H1 (cell line): ENCODE measurements around the gene FBXO8. TPM values are rescaled to one million over a fixed set of nuclear protein-coding genes. Genes with fewer than 3 reads are reported as not detected.

Source experiments
- CTCF ChIA-PET: fragments of 300-600 bp; sonication (Branson Sonifier 250); formaldehyde crosslinking; loops from one replicate; lab custom pipeline; 2021; ENCODE audit not compliant: partially characterized antibody; lab: Charles Lee
- POLR2A ChIA-PET: fragments of 300-600 bp; sonication (Branson Sonifier 250); formaldehyde crosslinking; loops from one replicate; lab custom pipeline; 2021; ENCODE audit warnings: inconsistent platforms; ENCODE audit not compliant: partially characterized antibody; lab: Charles Lee
- DNase-seq, 2 experiments: peaks; one replicate each; pipeline versions ENCODE4 v3.0.0 to v3.0.0-alpha.2; 2010 to 2022; ENCODE audit warnings: low spot score in 2 of 2, low read depth in 1 of 2, mixed read lengths in 1 of 2
- FAIRE-seq: peaks from 2 replicates; lab custom pipeline; 2011; peaks lifted over from hg19 to GRCh38; lab: Jason Lieb, UNC
- H2AFZ ChIP-seq: 2 replicates; pipeline ENCODE4 v1.8.1; 2012; ENCODE audit warnings: low read length, inconsistent platforms
- H2AK5ac ChIP-seq: 2 replicates; pipeline ENCODE4 v1.6.1; 2013; ENCODE audit warnings: low read depth, low read length
- H2BK120ac ChIP-seq: replicated peaks from 2 replicates; pipeline ENCODE3; 2013; ENCODE audit warnings: low read depth, low read length, inconsistent platforms
- H2BK12ac ChIP-seq: 2 replicates; pipeline ENCODE4 v1.6.1; 2013; ENCODE audit warnings: low read depth, low read length
- H2BK15ac ChIP-seq: 2 replicates; pipeline ENCODE4 v1.6.1; 2013; ENCODE audit warnings: low read length
- H2BK20ac ChIP-seq: 2 replicates; pipeline ENCODE4 v1.6.1; 2013; ENCODE audit warnings: low read length
- H2BK5ac ChIP-seq: 2 replicates; pipeline ENCODE4 v1.6.1; 2013; ENCODE audit warnings: low read depth, low read length
- H3K14ac ChIP-seq: 2 replicates; pipeline ENCODE4 v1.6.1; 2013; ENCODE audit warnings: inconsistent platforms; ENCODE audit not compliant: insufficient read length
- H3K18ac ChIP-seq: 2 replicates; pipeline ENCODE4 v1.6.1; 2013; ENCODE audit warnings: low read length; ENCODE audit errors: extremely low read depth
- H3K23ac ChIP-seq: 2 replicates; pipeline ENCODE4 v1.6.1; 2013; ENCODE audit warnings: inconsistent platforms; ENCODE audit not compliant: insufficient read length
- H3K23me2 ChIP-seq: 2 replicates; pipeline ENCODE4 v1.6.1; 2013; ENCODE audit warnings: low read depth, low read length
- H3K27ac ChIP-seq: 2 replicates; pipeline ENCODE4 v1.6.1; 2011; ENCODE audit warnings: low read depth, low read length, inconsistent platforms
- H3K27me3 ChIP-seq, 4 experiments: replicated peaks in 1 of 4; 1 replicate in 1 of 4; 2 replicates in 3 of 4; pipeline versions ENCODE4 v1.6.1 to v1.8.1; 2011 to 2013; ENCODE audit warnings: low read length in 3 of 4, mild to moderate bottlenecking in 3 of 4, inconsistent platforms in 2 of 4, mixed read lengths in 2 of 4, moderate library complexity in 1 of 4; ENCODE audit not compliant: control insufficient read depth in 3 of 4, insufficient read depth in 3 of 4; ENCODE audit errors: extremely low read depth in 1 of 4
- H3K36me3 ChIP-seq, 4 experiments: 2 replicates each; pipeline versions ENCODE4 v1.6.1 to v1.8.1; 2011 to 2013; ENCODE audit warnings: mild to moderate bottlenecking in 4 of 4, low read length in 3 of 4, moderate library complexity in 2 of 4, control low read depth in 1 of 4, inconsistent platforms in 1 of 4; ENCODE audit not compliant: insufficient read depth in 4 of 4, control insufficient read depth in 2 of 4
- H3K4ac ChIP-seq: replicated peaks from 2 replicates; pipeline ENCODE3; 2013; ENCODE audit warnings: low read length, low read depth, mixed read lengths, inconsistent platforms; ENCODE audit not compliant: insufficient read length
- H3K4me1 ChIP-seq, 4 experiments: replicated peaks in 1 of 4; 1 replicate in 1 of 4; 2 replicates in 3 of 4; pipeline versions ENCODE4 v1.6.1 to v1.8.1; 2011 to 2013; ENCODE audit warnings: low read length in 3 of 4, inconsistent platforms in 2 of 4, mixed read lengths in 1 of 4; ENCODE audit not compliant: insufficient read depth in 4 of 4, control insufficient read depth in 3 of 4
- H3K4me2 ChIP-seq, 2 experiments: 2 replicates each; pipeline versions ENCODE4 v1.6.1 to v1.8.1; 2011 to 2013; ENCODE audit warnings: low read depth in 2 of 2, low read length in 2 of 2, control low read depth in 1 of 2, inconsistent platforms in 1 of 2, mild to moderate bottlenecking in 1 of 2; ENCODE audit not compliant: insufficient read depth in 1 of 2
- H3K4me3 ChIP-seq, 4 experiments: fragments of 200-600, 300-600 bp in 1 of 4; sonication (generic), shearing (Covaris generic), sonication (Bioruptor Twin) in 1 of 4; 2 replicates each; pipeline versions ENCODE4 v1.5.1 to v1.8.1; 2011 to 2016; ENCODE audit warnings: low read length in 4 of 4, low read depth in 3 of 4, control low read depth in 2 of 4, inconsistent platforms in 2 of 4, mild to moderate bottlenecking in 2 of 4, mixed read lengths in 1 of 4, moderate library complexity in 1 of 4; ENCODE audit not compliant: insufficient read depth in 2 of 4; ENCODE audit errors: extremely low read depth in 1 of 4
- H3K56ac ChIP-seq: replicated peaks from 2 replicates; pipeline ENCODE3; 2013; ENCODE audit warnings: low read depth, mild to moderate bottlenecking, mixed read lengths, low read length, inconsistent platforms; ENCODE audit not compliant: insufficient read length
- H3K79me1 ChIP-seq: 2 replicates; pipeline ENCODE4 v1.6.1; 2013; ENCODE audit warnings: low read depth, low read length, control low read depth
- H3K79me2 ChIP-seq, 2 experiments: 2 replicates each; pipeline versions ENCODE4 v1.6.1 to v1.8.1; 2012 to 2013; ENCODE audit warnings: low read length in 2 of 2, mild to moderate bottlenecking in 2 of 2, inconsistent platforms in 1 of 2; ENCODE audit not compliant: insufficient read depth in 2 of 2, control insufficient read depth in 1 of 2
- H3K9ac ChIP-seq, 4 experiments: replicated peaks in 1 of 4; 1 replicate in 1 of 4; 2 replicates in 3 of 4; pipeline versions ENCODE4 v1.6.1 to v1.8.1; 2011 to 2013; ENCODE audit warnings: low read depth in 3 of 4, low read length in 3 of 4, control low read depth in 2 of 4, mild to moderate bottlenecking in 2 of 4, moderate library complexity in 2 of 4, inconsistent platforms in 1 of 4; ENCODE audit errors: extremely low read depth in 1 of 4
- H3K9me3 ChIP-seq, 2 experiments: 2 replicates each; pipeline versions ENCODE4 v1.6.1 to v1.8.1; 2012 to 2013; ENCODE audit warnings: mild to moderate bottlenecking in 2 of 2, moderate library complexity in 2 of 2, control low read depth in 1 of 2, inconsistent platforms in 1 of 2, low read depth in 1 of 2, low read length in 1 of 2, mixed read lengths in 1 of 2; ENCODE audit not compliant: insufficient read depth in 2 of 2
- H4K20me1 ChIP-seq, 2 experiments: replicated peaks in 1 of 2; 2 replicates each; pipeline versions ENCODE3 to v1.8.1; 2011 to 2013; ENCODE audit warnings: inconsistent platforms in 2 of 2, low read length in 2 of 2, mild to moderate bottlenecking in 1 of 2; ENCODE audit not compliant: insufficient read depth in 2 of 2, control insufficient read depth in 1 of 2
- H4K5ac ChIP-seq: 2 replicates; pipeline ENCODE4 v1.6.1; 2013; ENCODE audit warnings: low read length, low read depth, mixed read lengths, inconsistent platforms; ENCODE audit not compliant: insufficient read length
- H4K8ac ChIP-seq: 2 replicates; pipeline ENCODE4 v1.8.0; 2013; ENCODE audit warnings: mild to moderate bottlenecking, moderate library complexity, low read length, inconsistent platforms; ENCODE audit not compliant: insufficient read depth; ENCODE audit errors: extremely low read depth
- H4K91ac ChIP-seq: replicated peaks from 2 replicates; pipeline ENCODE3; 2013; ENCODE audit warnings: low read length, mixed read lengths, inconsistent platforms; ENCODE audit not compliant: insufficient read length
- RNF2 ChIP-seq: fragments of 200-900, 300-1000 bp; sonication (generic); IDR thresholded peaks from 2 replicates; pipeline ENCODE4 v1.7.1; 2016; ENCODE audit warnings: borderline replicate concordance, low read depth, mild to moderate bottlenecking, antibody characterized with exemption, low read length; ENCODE audit not compliant: poor library complexity, severe bottlenecking; ENCODE audit errors: missing control alignments
- WGBS, 2 experiments: shearing (Covaris generic) in 1 of 2; methylation state at CpG; one replicate each; pipeline versions ENCODE4 v1.1.6 to v1.1.7; 2013 to 2015; ENCODE audit warnings: low lambda C conversion rate in 2 of 2, mixed read lengths in 2 of 2, inconsistent platforms in 1 of 2, low coverage in 1 of 2, missing lambda C conversion rate in 1 of 2; ENCODE audit not compliant: insufficient replicate concordance in 2 of 2, insufficient coverage in 1 of 2, insufficient read length in 1 of 2; ENCODE audit errors: extremely low coverage in 1 of 2, missing lambda C conversion rate in 1 of 2; 5-methylcytosine and 5-hydroxymethylcytosine counted together
- polyA plus RNA-seq, 7 experiments: library from polyadenylated mRNA; depleted of rRNA in 3 of 7; stranded (reverse) in 5 of 7; unstranded in 2 of 7; fragments of >200 nt in 5 of 7; fragments of 200-250 nt in 2 of 7; gene quantifications; 1 replicate in 5 of 7; 2 replicates in 1 of 7; 4 replicates in 1 of 7; pipeline versions ENCODE4 v1.2.1 to v1.2.3, GENCODE V29; 2011 to 2013; ENCODE audit warnings: missing spikeins in 2 of 7, mixed read lengths in 2 of 7
- total RNA-seq: library from RNA; stranded (reverse); fragmentation: NEBNext Ultra II Directional; extraction: Animal tissue kit (Norgen Biotek cat#: 25700); gene quantifications from 2 replicates; pipeline ENCODE4 v1.2.1, GENCODE V29; 2021
- TF ChIP-seq, protein P1 (sequence below): IDR thresholded peaks from 2 replicates; pipeline ENCODE4 v1.6.1; 2011; ENCODE audit warnings: low read length, improper control_type of control experiment

FBXO8 gene
- total and polyA plus RNA-seq, 2 of the 8 experiments (the other 6 are each of a cell fraction or from before 2014, with no cell fraction given) = 5.1 to 7.5 TPM

GRCh38 chr4:174215961-174216680, 67.3 kb downstream of the FBXO8 start:
- no peak overlapping the region for H2BK12ac ChIP-seq
- H3K79me2 ChIP-seq = no peaks in the 10 kb centered on the region
- ChIA-PET CTCF (interaction anchor here (0.6 to 1.2 kb wide), 3 partner anchors 45 to 480 kb away, joined by 3 read pairs; no protein-coding TSS in a partner anchor), POLR2A (interaction anchor here (0.6 kb wide), 1 partner anchor 707 kb away, joined by 3 read pairs; no protein-coding TSS in a partner anchor)
- H2BK5ac ChIP-seq = no peak overlapping the region
- peaks cover 2 to 9% of the 10 kb centered on the region in 2 experiments for H4K20me1 ChIP-seq
- H3K14ac ChIP-seq = no peak overlapping the region
- H2BK20ac ChIP-seq = no peak overlapping the region
- H2BK15ac ChIP-seq = no peak overlapping the region
- no peaks in the 10 kb centered on the region for H3K36me3 ChIP-seq
- DNase-seq (no peak), FAIRE-seq (no peak)
- H3K27ac ChIP-seq = no peak overlapping the region
- TF ChIP-seq, protein P1, sequence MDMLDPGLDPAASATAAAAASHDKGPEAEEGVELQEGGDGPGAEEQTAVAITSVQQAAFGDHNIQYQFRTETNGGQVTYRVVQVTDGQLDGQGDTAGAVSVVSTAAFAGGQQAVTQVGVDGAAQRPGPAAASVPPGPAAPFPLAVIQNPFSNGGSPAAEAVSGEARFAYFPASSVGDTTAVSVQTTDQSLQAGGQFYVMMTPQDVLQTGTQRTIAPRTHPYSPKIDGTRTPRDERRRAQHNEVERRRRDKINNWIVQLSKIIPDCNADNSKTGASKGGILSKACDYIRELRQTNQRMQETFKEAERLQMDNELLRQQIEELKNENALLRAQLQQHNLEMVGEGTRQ = no peak
- peak; percentile 21 for TF ChIP-seq RNF2
- no peak overlapping the region for H3K4me3 ChIP-seq
- H3K79me1 ChIP-seq = no peaks in the 10 kb centered on the region
- no peak overlapping the region for H4K8ac ChIP-seq
- H3K4ac ChIP-seq = no peak overlapping the region
- 14% methylated on average over 11 of the region's 11 CpGs; no CpG with 5 or more reads in 1 of the 2 experiments for WGBS, 2 experiments
- no peak overlapping the region for H3K18ac ChIP-seq
- no peak overlapping the region for H2BK120ac ChIP-seq
- no peak overlapping the region for H3K23ac ChIP-seq
- no peak overlapping the region for H2AK5ac ChIP-seq
- H3K4me1 ChIP-seq = peaks cover 11 to 36% (median 23%) of the 10 kb centered on the region in 4 experiments
- H3K4me2 ChIP-seq = peak overlapping the region in 1 of 2 experiments; percentile 68; a peak in 3 of 4 replicates
- H3K9ac ChIP-seq = no peak overlapping the region
- no peak overlapping the region for H4K91ac ChIP-seq
- peaks cover 5% of the 10 kb centered on the region; the same call in 1 of the 2 replicates for H3K23me2 ChIP-seq
- no peak overlapping the region for H4K5ac ChIP-seq
- H3K27me3 ChIP-seq = peaks cover 67 to 91% (median 78%) of the 10 kb centered on the region in 4 experiments
- no peak overlapping the region for H3K56ac ChIP-seq
- H2AFZ ChIP-seq = no peak overlapping the region
- no peaks in the 10 kb centered on the region for H3K9me3 ChIP-seq
